Measurements from ENCODE around the gene DYDC2.
"Not testable (repeated sequence)": the region's sequence is repeated elsewhere in the genome, so short reads cannot be mapped to it uniquely, and the experiment has no call there.

The DYDC2 gene

GRCh38 chr10:80415734-80416478 lies 59.3 kb downstream of the DYDC2 start:
- no peak for DNase-seq

DNA sequence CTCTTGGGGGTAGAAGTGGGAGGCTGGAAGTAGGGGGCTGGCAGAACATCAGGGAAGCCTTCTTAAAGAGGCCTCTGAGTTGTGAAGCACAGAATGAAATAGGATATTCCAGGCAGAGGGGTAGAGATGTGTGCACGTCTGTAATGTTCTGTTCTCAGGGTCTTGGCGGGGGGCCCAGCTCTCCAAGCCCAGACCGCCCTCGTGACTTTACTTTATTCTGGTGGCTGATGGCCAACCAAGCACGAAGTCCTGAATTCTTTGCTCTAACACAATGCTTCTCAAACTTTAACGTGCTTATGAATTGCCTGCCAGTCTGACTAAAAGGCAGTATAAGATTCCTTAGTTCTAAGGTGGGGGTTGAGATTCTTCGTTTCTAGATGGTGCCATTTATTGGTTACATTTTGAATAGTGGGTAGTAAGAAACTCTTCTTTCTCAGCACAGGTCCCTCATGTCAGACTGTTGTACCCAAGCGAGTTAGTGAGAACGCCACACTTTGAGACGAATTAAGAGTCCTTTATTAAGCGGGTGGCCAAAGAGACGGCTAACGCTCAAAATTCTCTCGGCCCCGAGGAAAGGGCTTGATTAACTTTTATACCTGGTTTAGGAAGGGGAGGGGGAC lies 60.0 kb downstream of the DYDC2 start:
- DNase-seq = no peak

DNA sequence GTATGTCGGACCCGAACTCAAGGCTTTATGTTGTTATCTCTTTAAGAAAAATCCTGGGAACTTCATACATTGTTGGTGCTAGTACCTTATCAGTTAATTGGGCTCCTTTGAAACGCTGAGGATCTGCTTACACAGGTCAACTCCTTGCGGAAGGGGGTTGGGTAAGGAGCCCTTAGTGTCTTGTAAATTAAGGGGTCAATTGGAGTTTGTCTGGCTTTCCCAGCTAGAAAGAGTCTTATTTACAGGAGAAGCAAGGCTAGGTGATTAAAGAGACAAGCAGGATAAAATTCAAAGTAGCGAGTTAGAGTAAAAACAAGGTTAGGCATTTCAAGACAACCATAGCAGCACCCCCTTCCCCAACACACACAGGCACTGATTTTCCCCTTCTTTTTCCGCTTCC lies 60.7 kb downstream of the DYDC2 start:
- DNase-seq = not testable (repeated sequence)

Measured in NCI-H1436 (cell line).